ENCODE measurements around the gene PTGFR. TPM values are rescaled to one million over a fixed set of nuclear protein-coding genes. Genes with fewer than 3 reads are reported as not detected.

PTGFR gene
- total RNA-seq, 1 experiment from 2014 or later: 0.35 TPM

DNA sequence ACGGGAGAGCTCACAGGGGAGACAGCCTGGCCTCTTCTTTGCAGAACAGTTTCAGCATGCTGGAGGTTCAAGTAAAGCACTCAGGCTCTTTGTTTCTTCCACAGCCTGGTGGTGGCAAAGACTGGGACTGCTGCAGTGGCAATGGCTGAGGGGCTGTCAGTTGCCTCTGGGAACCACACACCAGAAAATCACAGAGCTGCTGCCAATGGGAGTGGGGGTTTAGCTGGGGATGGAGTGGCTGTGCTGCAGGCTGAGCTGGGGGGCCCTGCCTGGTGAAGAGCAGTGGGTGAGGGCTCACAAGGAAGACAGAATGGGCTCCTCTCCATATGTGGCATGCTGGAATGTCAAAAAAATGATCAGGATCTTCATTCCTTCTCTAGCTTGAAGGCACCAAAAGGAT, 25.6 kb upstream of the PTGFR start:
- intact Hi-C loops (cut with micrococcal nuclease; ENCODE audit: unreplicated experiment): no loop called here
- no TSS peak for BruUV-seq (replicated peaks)
- Mint-ChIP-seq H3K27ac (ENCODE audit: unreplicated experiment) (no peak overlapping the region), H3K36me3 (ENCODE audit: insufficient read depth, unreplicated experiment) (no peaks in the 10 kb centered on the region), H3K27me3 (ENCODE audit: unreplicated experiment) (no peaks in the 10 kb centered on the region), H3K4me1 (ENCODE audit: low read depth, unreplicated experiment) (peaks cover 12% of the 10 kb centered on the region), H3K4me3 (ENCODE audit: low read depth, unreplicated experiment) (no peak overlapping the region), H3K9me3 (ENCODE audit: low read depth, unreplicated experiment) (peaks cover 7% of the 10 kb centered on the region)
- CTCF ChIA-PET: no interaction called here
- DNase-seq: no peak
- TF ChIP-seq, protein P1, sequence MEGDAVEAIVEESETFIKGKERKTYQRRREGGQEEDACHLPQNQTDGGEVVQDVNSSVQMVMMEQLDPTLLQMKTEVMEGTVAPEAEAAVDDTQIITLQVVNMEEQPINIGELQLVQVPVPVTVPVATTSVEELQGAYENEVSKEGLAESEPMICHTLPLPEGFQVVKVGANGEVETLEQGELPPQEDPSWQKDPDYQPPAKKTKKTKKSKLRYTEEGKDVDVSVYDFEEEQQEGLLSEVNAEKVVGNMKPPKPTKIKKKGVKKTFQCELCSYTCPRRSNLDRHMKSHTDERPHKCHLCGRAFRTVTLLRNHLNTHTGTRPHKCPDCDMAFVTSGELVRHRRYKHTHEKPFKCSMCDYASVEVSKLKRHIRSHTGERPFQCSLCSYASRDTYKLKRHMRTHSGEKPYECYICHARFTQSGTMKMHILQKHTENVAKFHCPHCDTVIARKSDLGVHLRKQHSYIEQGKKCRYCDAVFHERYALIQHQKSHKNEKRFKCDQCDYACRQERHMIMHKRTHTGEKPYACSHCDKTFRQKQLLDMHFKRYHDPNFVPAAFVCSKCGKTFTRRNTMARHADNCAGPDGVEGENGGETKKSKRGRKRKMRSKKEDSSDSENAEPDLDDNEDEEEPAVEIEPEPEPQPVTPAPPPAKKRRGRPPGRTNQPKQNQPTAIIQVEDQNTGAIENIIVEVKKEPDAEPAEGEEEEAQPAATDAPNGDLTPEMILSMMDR (IDR thresholded peaks at IDR 0.05; ENCODE audit: unreplicated experiment): no peak

DNA sequence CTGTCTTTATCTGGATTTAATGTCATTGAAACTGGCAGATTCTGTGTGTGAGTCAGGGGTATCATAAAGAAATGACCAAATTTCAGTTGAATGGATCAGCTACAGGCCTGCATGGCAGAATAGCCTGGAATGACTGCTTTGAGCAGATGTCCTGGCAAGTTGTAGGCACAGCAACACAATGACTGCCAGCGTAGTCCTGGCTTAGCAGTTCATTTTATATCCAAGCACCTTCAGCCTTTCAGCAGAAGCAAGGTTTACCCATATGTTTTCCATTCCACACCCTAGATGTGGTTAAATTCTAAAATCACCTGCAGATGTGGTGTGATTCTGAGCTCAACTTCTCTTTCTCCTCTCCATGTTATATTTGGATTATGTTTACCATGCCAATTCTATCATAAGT, 22.3 kb upstream of the PTGFR start:
- Mint-ChIP-seq H3K27me3 (ENCODE audit: unreplicated experiment) (no peaks in the 10 kb centered on the region), H3K36me3 (ENCODE audit: insufficient read depth, unreplicated experiment) (peaks cover 5% of the 10 kb centered on the region), H3K27ac (ENCODE audit: unreplicated experiment) (no peak overlapping the region), H3K4me1 (ENCODE audit: low read depth, unreplicated experiment) (peaks cover 31% of the 10 kb centered on the region), H3K4me3 (ENCODE audit: low read depth, unreplicated experiment) (no peak overlapping the region), H3K9me3 (ENCODE audit: low read depth, unreplicated experiment) (peaks cover 5% of the 10 kb centered on the region)
- intact Hi-C loops (cut with micrococcal nuclease; ENCODE audit: unreplicated experiment): no loop called here
- BruUV-seq (replicated peaks): no TSS peak
- CTCF ChIA-PET: no interaction called here
- TF ChIP-seq, protein P1 (IDR thresholded peaks at IDR 0.05; ENCODE audit: unreplicated experiment): no peak
- DNase-seq: no peak

DNA sequence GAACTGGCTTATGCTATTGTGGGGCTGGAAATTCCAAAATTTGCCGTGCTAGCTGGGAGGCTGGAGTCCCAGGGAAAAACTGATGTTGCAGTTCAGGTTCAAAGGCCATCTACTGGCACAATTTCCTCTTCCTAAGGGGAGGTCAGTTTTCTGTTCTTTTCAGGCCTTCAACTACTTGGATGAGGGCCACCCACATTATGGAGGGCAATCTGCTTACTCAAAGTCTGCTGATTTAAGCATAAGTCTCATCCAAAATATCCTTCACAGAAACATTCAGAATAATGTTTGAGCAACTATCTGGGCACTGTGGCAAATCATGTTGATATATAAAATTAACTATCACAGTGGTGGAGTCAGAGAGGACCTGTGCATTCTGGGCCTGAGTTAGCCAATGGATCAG, 21.2 kb upstream of the PTGFR start:
- DNase-seq: no peak
- Mint-ChIP-seq H3K36me3 (ENCODE audit: insufficient read depth, unreplicated experiment) (peaks cover 5% of the 10 kb centered on the region), H3K4me3 (ENCODE audit: low read depth, unreplicated experiment) (no peak overlapping the region), H3K27ac (ENCODE audit: unreplicated experiment) (no peak overlapping the region), H3K9me3 (ENCODE audit: low read depth, unreplicated experiment) (peaks cover 2% of the 10 kb centered on the region), H3K27me3 (ENCODE audit: unreplicated experiment) (no peaks in the 10 kb centered on the region), H3K4me1 (ENCODE audit: low read depth, unreplicated experiment) (peaks cover 28% of the 10 kb centered on the region)
- no TSS peak for BruUV-seq (replicated peaks)
- intact Hi-C loops (cut with micrococcal nuclease; ENCODE audit: unreplicated experiment): no loop called here
- TF ChIP-seq, protein P1 (IDR thresholded peaks at IDR 0.05; ENCODE audit: unreplicated experiment): no peak
- CTCF ChIA-PET: no interaction called here

DNA sequence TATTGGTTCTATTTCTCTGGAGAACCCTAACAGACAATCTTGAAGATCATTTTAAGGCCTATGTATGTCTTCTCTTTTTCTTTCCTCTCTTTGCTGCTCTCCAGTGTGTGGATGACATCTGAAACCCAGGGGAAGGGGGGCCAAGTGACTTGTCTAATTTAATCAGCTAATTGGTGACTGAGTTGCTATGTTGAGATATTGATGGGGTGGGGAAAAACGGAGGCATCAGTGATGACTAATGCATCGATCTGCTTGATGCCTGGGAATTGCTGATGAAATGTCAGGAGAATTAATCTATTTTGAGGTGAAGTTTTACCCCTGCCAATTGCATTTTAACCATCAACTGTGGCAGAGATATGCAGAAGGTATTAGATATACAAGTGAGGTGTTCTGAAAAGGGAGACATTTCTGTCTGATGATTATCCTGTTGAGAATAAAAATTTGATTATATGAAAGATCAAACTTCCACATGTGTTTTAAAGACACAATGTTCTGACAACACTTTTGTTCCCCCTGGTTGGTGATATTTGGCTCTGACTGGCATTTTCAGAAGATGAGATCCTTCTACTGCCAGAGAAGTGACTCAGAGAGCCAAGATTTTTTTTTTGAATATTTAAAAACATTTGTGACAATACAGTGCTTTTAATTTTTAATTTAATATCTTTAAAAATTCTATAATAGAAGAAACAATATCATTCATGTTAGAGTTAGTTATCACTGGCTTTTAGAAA, 18.7 kb upstream of the PTGFR start:
- TF ChIP-seq, protein P1 (IDR thresholded peaks at IDR 0.05; ENCODE audit: unreplicated experiment): no peak
- CTCF ChIA-PET: interaction anchor here (0.7 kb wide), 1 partner anchor 468 kb away, joined by 3 read pairs; no protein-coding TSS in a partner anchor
- H3K4me3 Mint-ChIP-seq (ENCODE audit: low read depth, unreplicated experiment): peak overlapping the region; percentile 22
- BruUV-seq (replicated peaks): no TSS peak
- intact Hi-C loops (cut with micrococcal nuclease; ENCODE audit: unreplicated experiment): loop anchor here (5.0 kb wide), 1 partner anchor 330 kb away; no protein-coding TSS in a partner anchor
- H3K9me3 Mint-ChIP-seq (ENCODE audit: low read depth, unreplicated experiment): peaks cover 2% of the 10 kb centered on the region
- no peak for DNase-seq
- H3K4me1 Mint-ChIP-seq (ENCODE audit: low read depth, unreplicated experiment): peaks cover 39% of the 10 kb centered on the region
- peak overlapping the region; percentile 62 for H3K27ac Mint-ChIP-seq (ENCODE audit: unreplicated experiment)
- peaks cover 5% of the 10 kb centered on the region for H3K36me3 Mint-ChIP-seq (ENCODE audit: insufficient read depth, unreplicated experiment)
- no peaks in the 10 kb centered on the region for H3K27me3 Mint-ChIP-seq (ENCODE audit: unreplicated experiment)
